Right atrium auricular region (tissue), 2 donors: ENCODE measurements around the gene MAPKAPK3. TPM values are rescaled to one million over a fixed set of nuclear protein-coding genes. Genes with fewer than 3 reads are reported as not detected.
"Not testable (repeated sequence)": the region's sequence is repeated elsewhere in the genome, so short reads cannot be mapped to it uniquely, and the experiment has no call there.

Source experiments
- DNase-seq: peaks from one replicate; pipeline ENCODE4 v3.0.0-alpha.2; 2019; ENCODE audit warnings: low spot score
- H3K27ac ChIP-seq, 2 donors: fragments of 200-600 bp; sonication (generic); 1 replicate in 1 of 2; 2 replicates in 1 of 2; pipeline ENCODE4 v1.5.1; 2016 to 2019
- H3K27me3 ChIP-seq, 2 donors: fragments of 200-600 bp; sonication (generic); one replicate each; pipeline versions ENCODE4 v1.5.1 to v1.6.0; 2017 to 2019
- H3K36me3 ChIP-seq: fragments of 200-600 bp; sonication (generic); one replicate; pipeline ENCODE4 v1.5.1; 2016
- H3K4me1 ChIP-seq, 2 donors: fragments of 200-600 bp; sonication (generic); one replicate each; pipeline versions ENCODE4 v1.5.1 to v1.6.0; 2017 to 2019
- H3K4me3 ChIP-seq, 2 donors: fragments of 200-600 bp; sonication (generic); 1 replicate in 1 of 2; 2 replicates in 1 of 2; pipeline ENCODE4 v1.5.1; 2017 to 2019; ENCODE audit warnings: mild to moderate bottlenecking in 1 of 2, moderate library complexity in 1 of 2
- H3K9me3 ChIP-seq, 2 donors: fragments of 200-600 bp; sonication (generic); one replicate each; pipeline ENCODE4 v1.5.1; 2019
- microRNA-seq, 2 donors: library from miRNA; unstranded; fragments of <30 nt; microRNA quantifications; one replicate each; pipeline ENCODE4, GENCODE V29; 2016 to 2017; ENCODE audit warnings: borderline number of aligned reads in 2 of 2, borderline replicate concordance in 1 of 2
- total RNA-seq, 2 donors: library from RNA; depleted of rRNA; stranded (reverse); fragments of >200 nt; gene quantifications; one replicate each; pipeline ENCODE4 v1.1.0, GENCODE V29; 2016
- TF ChIP-seq, protein P1 (sequence below), 2 donors: fragments of 200-600 bp; sonication (generic); IDR thresholded peaks; one replicate each; pipeline ENCODE4 v1.5.1; 2019; ENCODE audit warnings: antibody characterized with exemption in 2 of 2

Gene MAPKAPK3
- total RNA-seq, 2 donors from 2014 or later: 148 to 187 TPM

DNA sequence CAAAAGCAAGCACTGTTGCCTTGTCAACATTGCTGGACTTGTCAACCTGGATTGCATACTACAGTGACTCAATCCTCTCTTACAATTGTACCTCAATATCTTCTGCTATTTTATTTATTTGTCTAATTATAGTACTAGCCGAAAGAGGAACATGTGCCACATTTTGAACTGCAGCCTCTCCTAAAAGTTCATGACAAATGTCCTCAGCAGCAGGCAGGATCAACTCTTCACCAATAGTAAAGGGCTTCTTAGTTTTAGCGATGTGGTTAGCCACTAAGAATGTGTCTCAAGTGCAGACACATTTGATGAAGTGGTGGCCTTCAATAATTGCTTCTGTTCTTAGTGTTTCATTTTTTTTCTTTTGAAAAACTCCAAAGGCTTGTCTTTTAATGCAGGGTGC is 71.0 kb downstream of the MAPKAPK3 start:
- Histone ChIP-seq H3K27me3 (no peaks in the 10 kb centered on the region), H3K4me3 (no peak overlapping the region), H3K36me3 (no peaks in the 10 kb centered on the region), H3K27ac (peak overlapping the region; percentile 27 to 76), H3K4me1 (peaks cover 0 to 4% of the 10 kb centered on the region in 2 donors), H3K9me3 (no peaks in the 10 kb centered on the region)
- DNase-seq: no peak
- TF ChIP-seq, protein P1, sequence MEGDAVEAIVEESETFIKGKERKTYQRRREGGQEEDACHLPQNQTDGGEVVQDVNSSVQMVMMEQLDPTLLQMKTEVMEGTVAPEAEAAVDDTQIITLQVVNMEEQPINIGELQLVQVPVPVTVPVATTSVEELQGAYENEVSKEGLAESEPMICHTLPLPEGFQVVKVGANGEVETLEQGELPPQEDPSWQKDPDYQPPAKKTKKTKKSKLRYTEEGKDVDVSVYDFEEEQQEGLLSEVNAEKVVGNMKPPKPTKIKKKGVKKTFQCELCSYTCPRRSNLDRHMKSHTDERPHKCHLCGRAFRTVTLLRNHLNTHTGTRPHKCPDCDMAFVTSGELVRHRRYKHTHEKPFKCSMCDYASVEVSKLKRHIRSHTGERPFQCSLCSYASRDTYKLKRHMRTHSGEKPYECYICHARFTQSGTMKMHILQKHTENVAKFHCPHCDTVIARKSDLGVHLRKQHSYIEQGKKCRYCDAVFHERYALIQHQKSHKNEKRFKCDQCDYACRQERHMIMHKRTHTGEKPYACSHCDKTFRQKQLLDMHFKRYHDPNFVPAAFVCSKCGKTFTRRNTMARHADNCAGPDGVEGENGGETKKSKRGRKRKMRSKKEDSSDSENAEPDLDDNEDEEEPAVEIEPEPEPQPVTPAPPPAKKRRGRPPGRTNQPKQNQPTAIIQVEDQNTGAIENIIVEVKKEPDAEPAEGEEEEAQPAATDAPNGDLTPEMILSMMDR (IDR thresholded peaks at IDR 0.05): no peak

DNA sequence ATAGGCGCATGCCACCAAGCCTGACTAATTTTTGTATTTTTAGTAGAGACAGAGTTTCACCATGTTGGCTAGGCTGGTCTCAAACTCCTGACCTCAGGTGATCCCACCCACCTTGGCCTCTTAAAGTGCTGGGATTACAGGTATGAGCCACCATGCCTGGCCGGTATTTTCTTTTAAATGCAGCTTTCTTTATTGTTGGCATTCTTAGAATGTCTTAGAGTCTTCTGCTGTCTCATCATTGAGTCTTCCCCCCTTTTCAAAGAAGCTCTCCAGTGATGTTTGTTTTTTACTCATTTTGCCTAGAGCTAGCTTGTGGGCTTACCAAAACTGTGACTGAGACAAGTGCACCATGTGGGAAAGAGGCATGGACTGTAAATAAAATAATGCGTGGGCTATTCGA is 71.7 kb downstream of the MAPKAPK3 start:
- not testable (repeated sequence) for H3K27ac ChIP-seq, H3K27me3 ChIP-seq, H3K9me3 ChIP-seq, H3K4me3 ChIP-seq, H3K36me3 ChIP-seq, H3K4me1 ChIP-seq, DNase-seq

DNA sequence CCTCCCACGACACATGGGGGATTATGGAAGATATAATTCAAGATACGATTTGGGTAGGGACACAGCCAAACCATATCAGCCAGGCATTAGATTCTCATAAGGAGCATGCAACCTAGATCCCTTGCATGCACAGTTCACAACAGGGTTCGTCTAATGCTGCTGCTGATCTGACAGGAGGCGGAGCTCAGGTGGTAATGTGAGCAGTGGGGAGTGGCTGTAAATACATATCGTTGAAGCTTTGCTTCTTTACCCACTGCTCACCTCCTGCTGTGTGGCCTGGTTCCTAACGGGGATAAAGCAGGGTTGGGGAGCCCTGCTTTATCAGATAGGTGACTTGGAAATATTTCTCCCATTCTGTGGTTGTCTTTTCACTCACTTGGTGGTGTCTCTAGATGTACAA is 72.6 kb downstream of the MAPKAPK3 start:
- Histone ChIP-seq H3K27ac (no peak overlapping the region), H3K36me3 (no peaks in the 10 kb centered on the region), H3K4me3 (no peak overlapping the region), H3K4me1 (peaks cover 0 to 4% of the 10 kb centered on the region in 2 donors), H3K9me3 (no peaks in the 10 kb centered on the region), H3K27me3 (no peaks in the 10 kb centered on the region)
- no peak for DNase-seq
- TF ChIP-seq, protein P1 (IDR thresholded peaks at IDR 0.05): no peak

DNA sequence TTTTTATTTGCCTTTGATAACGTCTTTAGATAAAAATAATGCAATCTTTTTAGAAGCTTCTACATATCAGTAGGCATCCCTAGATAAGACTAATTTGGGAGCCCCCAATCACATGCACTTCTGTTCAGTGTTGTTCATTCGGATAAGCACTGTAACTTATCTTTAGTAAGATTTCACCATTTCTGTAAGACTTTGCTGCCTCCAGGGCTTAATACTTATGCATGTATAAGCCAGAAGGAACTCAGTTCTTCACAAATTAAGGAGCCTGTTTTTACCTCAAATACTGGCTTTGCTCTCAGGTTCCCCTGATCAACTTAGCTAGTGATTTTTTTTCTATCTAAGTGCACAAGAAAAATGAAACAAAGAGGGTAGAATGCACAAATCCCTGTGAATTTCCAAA is 78.1 kb downstream of the MAPKAPK3 start:
- Histone ChIP-seq H3K27ac (no peak overlapping the region), H3K4me3 (no peak overlapping the region), H3K9me3 (peaks cover 0 to 10% of the 10 kb centered on the region in 2 donors), H3K27me3 (no peaks in the 10 kb centered on the region), H3K4me1 (no peaks in the 10 kb centered on the region), H3K36me3 (no peaks in the 10 kb centered on the region)
- DNase-seq: no peak
- TF ChIP-seq, protein P1 (IDR thresholded peaks at IDR 0.05): no peak

DNA sequence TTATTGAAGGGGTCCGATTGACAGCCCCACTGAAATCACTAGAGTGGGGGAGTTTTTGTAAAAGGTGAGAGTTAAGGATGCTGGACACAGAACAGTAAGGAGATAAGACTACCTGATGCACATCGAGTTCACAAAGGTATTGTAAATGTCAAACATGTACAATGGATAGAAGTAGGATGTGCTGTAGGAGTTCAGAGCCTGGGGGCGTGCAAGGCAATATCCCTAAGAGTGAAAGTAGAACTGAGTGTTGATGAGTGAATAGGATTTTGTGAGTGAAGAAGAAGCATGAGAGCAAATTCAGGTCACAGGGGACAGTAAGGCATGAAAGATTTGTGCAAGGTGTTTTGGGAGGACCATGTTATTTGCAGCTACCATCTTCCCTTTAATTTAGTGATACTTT is 79.3 kb downstream of the MAPKAPK3 start:
- H3K4me1 ChIP-seq: no peaks in the 10 kb centered on the region
- no peak overlapping the region for H3K27ac ChIP-seq
- no peak overlapping the region for H3K4me3 ChIP-seq
- H3K27me3 ChIP-seq: no peaks in the 10 kb centered on the region
- no peaks in the 10 kb centered on the region for H3K36me3 ChIP-seq
- TF ChIP-seq, protein P1 (IDR thresholded peaks at IDR 0.05): no peak
- no peak for DNase-seq
- peaks cover 0 to 10% of the 10 kb centered on the region in 2 donors for H3K9me3 ChIP-seq

DNA sequence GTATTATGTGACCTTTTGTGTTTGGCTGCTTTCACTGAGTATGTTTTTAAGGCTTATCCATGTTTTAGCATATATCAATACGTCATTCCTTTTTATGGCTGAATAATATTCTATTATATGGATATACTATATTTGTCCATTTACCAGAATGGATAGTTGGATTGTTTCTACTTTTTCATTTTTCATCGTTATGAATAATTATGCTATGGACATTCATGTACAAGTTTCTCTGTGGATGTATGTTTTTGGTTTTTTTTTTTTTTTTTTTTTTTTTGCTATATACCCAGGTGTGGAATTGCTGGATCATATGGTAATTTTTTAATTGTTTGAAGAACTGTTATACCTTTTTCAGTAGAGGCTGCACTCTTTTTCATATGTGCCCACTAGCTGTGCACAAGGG is 81.3 kb downstream of the MAPKAPK3 start:
- no peak overlapping the region for H3K4me3 ChIP-seq

More for the DNA sequence above, 81.3 kb downstream of the MAPKAPK3 start:
- Histone ChIP-seq H3K27me3 (no peaks in the 10 kb centered on the region), H3K36me3 (no peaks in the 10 kb centered on the region), H3K9me3 (peaks cover 0 to 10% of the 10 kb centered on the region in 2 donors), H3K27ac (no peak overlapping the region), H3K4me1 (no peaks in the 10 kb centered on the region)
- DNase-seq: no peak
- TF ChIP-seq, protein P1 (IDR thresholded peaks at IDR 0.05): no peak

Small RNA genes lying within 50 kb of the gene (microRNA-seq; reads per million reads assigned to microRNA genes)
- gene MIR4787: 5.7 to 7.8 reads per million in 2 donors

Other genes with a start within 250 kb of the MAPKAPK3 start
- 1 to 10 TPM; 3.7 to 6.2 TPM for gene CACNA2D2, start 113.5 kb upstream of the MAPKAPK3 start, total RNA-seq
- gene C3orf18, start 49.4 kb upstream of the MAPKAPK3 start, total RNA-seq: 10 to 100 TPM; 25.6 to 34.8 TPM
- gene HEMK1, start 47.6 kb upstream of the MAPKAPK3 start, total RNA-seq: 1 to 10 TPM; 7.2 to 9.6 TPM
- 1 to 10 TPM; 4.7 to 9.9 TPM for gene CISH, start 5.4 kb upstream of the MAPKAPK3 start, total RNA-seq
- gene DOCK3, start 57.8 kb downstream of the MAPKAPK3 start, total RNA-seq: 1 to 10 TPM; 2.7 to 4.6 TPM